GM12801 (cell line): Measurements from ENCODE around the gene SESN2.

Source experiments
- TF ChIP-seq, protein P1 (sequence below): IDR thresholded peaks from one replicate; pipeline ENCODE4 v1.5.1; 2011; ENCODE audit warnings: control low read depth; ENCODE audit not compliant: insufficient read length; ENCODE audit errors: extremely low read depth

The SESN2 gene

DNA sequence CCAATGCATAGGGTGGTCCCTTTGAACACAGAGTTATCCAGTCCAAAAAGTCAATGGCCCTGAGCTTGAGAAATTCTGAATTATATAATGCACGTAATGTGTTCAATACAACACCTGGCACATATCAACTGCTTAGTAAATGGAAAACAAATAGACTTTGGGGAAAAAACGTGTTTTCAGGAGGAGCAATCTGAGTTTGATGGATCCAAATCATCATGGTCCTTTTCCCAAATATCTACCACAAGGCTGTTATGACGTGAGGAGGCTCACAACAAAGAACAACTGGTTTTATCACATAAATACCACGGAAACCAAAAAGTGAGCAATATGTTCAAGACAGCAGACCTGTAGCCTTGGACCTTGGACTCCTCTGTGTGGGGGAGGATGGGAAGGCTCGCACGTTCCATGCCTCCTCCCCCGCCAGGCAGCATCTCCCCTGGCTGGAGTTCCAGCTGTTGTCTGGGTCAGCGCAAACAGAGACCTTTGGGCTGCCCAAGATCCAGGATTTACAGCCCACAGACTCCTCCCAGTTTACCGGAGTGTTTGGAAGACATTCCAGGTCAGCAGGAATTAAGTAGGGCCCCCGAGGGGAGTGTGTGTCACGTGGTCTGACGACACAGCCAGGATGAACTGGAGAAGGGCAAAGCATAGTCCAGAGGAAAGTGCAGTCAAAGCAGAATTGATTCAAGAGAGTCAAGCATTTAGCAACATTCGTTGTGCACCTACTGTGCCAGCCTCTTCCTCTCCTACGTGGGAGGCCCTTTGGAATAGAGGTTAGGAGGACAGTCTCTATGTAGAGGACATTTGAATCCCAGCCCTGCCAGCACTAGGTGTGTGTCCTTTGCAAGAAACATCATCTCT, 37.3 kb downstream of the SESN2 start:
- TF ChIP-seq, protein P1, sequence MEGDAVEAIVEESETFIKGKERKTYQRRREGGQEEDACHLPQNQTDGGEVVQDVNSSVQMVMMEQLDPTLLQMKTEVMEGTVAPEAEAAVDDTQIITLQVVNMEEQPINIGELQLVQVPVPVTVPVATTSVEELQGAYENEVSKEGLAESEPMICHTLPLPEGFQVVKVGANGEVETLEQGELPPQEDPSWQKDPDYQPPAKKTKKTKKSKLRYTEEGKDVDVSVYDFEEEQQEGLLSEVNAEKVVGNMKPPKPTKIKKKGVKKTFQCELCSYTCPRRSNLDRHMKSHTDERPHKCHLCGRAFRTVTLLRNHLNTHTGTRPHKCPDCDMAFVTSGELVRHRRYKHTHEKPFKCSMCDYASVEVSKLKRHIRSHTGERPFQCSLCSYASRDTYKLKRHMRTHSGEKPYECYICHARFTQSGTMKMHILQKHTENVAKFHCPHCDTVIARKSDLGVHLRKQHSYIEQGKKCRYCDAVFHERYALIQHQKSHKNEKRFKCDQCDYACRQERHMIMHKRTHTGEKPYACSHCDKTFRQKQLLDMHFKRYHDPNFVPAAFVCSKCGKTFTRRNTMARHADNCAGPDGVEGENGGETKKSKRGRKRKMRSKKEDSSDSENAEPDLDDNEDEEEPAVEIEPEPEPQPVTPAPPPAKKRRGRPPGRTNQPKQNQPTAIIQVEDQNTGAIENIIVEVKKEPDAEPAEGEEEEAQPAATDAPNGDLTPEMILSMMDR = no peak

DNA sequence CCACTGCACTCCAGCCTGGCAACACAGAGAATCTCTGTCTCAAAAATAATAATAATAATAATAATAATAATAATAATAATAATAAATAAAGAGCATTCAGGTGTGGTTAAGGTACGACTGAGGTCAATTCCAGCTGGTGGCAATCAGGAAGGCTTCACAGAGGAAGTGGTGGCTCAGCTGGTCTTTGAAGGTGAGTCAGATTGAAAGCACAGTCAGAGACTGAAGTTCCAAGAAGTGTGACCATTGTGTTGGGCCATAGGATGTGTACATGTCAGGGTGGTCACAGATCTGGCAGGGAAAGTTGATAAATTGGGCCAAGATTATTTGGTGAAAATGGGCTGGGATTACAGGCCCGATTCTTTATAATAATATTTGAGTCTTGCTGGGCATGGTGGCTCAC, 38.5 kb downstream of the SESN2 start:
- TF ChIP-seq, protein P1 = no peak

DNA sequence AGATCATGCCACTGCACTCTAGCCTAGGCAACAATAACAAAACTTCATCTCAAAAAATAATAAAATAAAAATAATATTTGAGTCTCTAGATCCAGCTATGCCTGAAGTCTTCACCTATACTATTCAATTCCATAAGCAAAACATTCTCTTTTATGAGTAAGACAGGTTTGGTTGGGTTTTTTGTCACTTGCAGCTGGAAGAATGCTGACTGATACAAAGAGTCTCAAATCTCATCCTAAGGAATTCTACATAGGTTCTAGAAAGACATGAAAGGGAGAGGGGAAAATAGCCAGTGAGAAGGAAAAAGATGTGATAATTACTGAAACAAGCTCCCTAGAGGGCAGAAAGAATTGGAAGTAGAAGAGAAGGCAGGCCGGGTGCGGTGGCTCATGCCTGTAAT, 39.1 kb downstream of the SESN2 start:
- TF ChIP-seq, protein P1 = no peak

DNA sequence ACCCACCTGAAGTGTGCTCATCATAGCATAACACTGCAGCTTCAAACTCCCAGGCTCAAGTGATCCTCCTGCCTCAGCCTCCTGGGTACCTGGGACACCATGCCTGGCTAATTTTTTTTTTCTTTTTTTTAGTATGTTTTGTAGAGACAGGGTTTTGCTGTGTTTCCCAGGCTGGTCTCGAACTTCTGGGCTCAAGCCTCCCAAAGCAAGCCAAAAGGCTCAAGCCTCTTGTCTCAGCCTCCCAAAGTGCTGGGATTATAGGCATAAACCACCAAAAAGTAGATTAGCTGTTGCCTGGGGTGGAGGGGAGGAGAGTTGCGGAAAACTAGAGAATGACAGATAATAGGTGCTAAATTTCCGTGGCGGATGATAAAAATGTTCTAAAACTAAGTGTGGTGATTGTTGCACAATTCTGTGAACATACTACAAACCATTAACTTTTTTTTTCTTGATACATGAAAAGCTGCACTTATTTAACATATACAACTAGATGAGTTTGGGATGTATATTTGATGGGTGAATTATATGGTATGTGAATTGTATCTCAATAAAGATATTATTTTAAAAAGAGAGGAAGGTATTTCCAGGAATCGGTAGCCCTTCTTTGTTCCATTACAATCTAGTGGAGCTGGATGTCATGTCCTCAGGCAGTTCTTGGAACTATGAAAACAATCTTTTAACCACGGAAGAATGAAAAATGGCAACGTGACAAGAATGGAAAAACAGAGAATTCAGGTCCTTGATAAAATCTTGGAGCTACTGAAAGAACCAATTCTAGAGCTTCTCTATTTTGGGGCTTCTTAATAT, 42.3 kb downstream of the SESN2 start:
- TF ChIP-seq, protein P1 = no peak

DNA sequence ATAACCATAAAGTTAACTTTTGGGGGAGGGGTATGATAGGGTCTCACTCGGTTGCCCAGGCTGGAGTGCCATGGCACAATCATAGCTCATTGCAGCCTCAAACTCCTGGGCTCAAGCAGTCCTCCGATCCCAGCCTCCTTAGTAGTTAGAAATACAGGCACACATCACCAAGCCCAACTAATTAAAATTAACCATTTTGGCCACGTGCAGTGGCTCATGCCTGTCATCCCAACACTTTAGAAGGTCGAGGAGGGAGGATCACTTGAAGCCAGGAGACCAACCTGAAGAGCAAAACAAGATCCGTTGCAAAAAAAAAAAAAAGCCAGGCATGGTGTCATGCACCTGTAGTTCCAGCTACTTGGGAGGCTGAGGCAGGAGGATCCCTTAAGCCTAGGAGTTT, 42.9 kb downstream of the SESN2 start:
- TF ChIP-seq, protein P1 = no peak

DNA sequence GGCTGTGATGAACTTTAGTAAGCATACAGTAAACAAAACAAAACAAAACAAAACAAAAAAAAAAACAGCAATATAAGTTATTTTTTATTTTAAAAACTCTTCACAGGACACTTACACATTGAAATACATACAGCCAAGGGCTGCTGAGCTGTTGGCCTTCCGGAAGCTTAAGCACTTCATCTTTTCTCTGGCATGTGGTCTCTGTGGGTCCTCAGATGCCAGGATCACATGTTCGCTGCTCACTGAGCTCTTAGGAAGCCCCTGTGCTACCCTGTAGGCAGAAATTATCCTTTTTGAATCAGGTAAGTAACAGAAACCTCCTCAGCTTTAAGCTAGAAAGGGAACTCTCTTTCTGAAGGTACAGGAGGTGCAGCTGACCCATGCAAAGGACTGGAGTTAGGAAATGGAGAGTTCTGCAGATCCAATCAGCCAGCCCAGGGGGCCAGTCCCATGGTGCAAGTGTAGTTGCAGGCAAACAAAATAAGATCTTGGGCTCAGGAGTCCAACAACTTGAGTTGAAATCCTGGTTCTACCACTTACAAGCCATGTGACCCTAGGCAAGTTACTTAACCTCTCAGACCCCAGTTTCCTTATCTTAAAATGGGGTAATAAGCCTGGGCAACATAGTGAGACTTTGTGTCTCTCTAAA, 47.1 kb downstream of the SESN2 start:
- TF ChIP-seq, protein P1 = no peak

DNA sequence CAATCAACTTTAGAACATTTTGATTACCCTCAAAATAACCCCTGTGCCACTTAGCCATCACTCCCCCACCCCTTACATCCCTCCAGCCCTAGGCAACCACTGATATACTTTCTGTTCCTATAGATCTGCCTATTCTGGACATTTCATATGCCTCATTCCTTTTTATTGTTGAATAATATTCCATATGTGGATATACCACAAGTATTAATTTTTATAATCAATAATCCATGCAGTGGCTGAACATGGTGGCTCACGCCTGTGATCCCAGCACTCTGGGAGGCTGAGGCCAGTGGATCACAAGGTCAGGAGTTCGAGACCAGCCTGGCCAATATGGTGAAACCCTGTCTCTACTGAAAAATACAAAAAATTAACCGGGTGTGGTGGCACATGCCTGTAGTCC, 49.4 kb downstream of the SESN2 start:
- TF ChIP-seq, protein P1 = no peak
